OCI-LY1 (cell line): Measurements from ENCODE around the gene TSSK3.

Experiments
- EZH2 ChIP-seq: fragments of 200-600 bp; sonication (generic), shearing (Covaris generic); IDR thresholded peaks from 2 replicates; pipeline ENCODE4 v1.8.0; 2017; ENCODE audit warnings: borderline replicate concordance, mixed run types, mild to moderate bottlenecking, antibody characterized with exemption, low read length, moderate library complexity, mixed read lengths
- TF ChIP-seq, protein P1 (sequence below): fragments of 200-600 bp; sonication (generic), shearing (Covaris generic); IDR thresholded peaks from 2 replicates; pipeline ENCODE4 v1.5.1; 2017; ENCODE audit warnings: mild to moderate bottlenecking, antibody characterized with exemption, low read length, moderate library complexity, mixed read lengths

DNA sequence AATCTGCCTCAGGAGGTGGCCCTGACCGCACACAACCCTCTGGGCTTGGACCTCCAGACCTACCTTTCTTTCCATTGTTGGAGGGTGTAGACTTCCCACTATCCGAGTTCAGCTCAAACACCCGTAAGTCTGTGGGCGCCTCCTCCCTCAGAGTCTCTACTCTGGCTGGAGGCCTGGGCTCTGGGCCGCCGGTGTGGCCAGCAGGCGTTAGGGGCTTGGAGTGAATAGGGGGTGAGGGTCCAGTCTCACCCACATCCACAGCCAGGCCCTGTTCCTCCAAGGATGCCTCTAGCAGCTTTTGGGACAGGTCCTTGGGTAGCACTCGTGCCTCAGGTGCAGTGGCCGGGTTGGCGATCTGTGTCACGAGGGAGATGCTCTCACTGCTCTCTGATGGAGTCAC, 13.9 kb downstream of the TSSK3 start:
- TF ChIP-seq, protein P1, sequence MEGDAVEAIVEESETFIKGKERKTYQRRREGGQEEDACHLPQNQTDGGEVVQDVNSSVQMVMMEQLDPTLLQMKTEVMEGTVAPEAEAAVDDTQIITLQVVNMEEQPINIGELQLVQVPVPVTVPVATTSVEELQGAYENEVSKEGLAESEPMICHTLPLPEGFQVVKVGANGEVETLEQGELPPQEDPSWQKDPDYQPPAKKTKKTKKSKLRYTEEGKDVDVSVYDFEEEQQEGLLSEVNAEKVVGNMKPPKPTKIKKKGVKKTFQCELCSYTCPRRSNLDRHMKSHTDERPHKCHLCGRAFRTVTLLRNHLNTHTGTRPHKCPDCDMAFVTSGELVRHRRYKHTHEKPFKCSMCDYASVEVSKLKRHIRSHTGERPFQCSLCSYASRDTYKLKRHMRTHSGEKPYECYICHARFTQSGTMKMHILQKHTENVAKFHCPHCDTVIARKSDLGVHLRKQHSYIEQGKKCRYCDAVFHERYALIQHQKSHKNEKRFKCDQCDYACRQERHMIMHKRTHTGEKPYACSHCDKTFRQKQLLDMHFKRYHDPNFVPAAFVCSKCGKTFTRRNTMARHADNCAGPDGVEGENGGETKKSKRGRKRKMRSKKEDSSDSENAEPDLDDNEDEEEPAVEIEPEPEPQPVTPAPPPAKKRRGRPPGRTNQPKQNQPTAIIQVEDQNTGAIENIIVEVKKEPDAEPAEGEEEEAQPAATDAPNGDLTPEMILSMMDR = no peak
- no peak for TF ChIP-seq EZH2
